ENCODE measurements around the gene FBXO44. TPM values are rescaled to one million over a fixed set of nuclear protein-coding genes. Genes with fewer than 3 reads are reported as not detected.

Gene FBXO44
- total RNA-seq, 4 donors from 2014 or later: 13.3 to 19.8 (median 16.1) TPM

DNA sequence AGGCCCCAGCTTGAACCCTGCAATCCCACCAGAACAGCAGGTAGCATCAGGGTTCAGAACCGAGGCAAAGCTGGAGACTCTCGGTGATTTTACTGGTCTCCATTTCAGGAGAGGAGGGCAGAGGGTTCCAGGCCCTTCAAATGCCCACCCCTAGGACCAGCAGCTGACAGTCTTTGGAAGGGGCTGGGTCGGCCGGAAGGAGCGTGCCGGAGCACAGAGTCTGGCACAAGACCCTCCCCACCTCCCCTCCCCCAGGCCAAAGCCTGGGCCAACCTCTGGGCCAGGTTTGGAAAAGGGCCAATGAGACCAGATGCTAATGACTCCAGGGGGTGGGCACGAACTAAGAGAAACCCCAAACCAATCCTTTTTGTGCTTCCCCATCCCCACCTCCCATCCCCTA lies 7.3 kb upstream of the FBXO44 start:
- Histone ChIP-seq H3K27ac (replicated peaks in 1 of 4) (no peak overlapping the region), H3K36me3 (no peaks in the 10 kb centered on the region), H3K9me3 (no peaks in the 10 kb centered on the region), H3K27me3 (peaks cover 0 to 66% (median 9%) of the 10 kb centered on the region in 4 donors), H3K4me1 (peaks cover 27 to 39% (median 33%) of the 10 kb centered on the region in 4 donors), H3K4me3 (no peak overlapping the region)
- WGBS: 92% methylated on average over 7 of the region's 7 CpGs
- intact Hi-C loops (cut with DNase I): loop anchor here (2.0 kb wide), 1 partner anchor 609 kb away; no protein-coding TSS in a partner anchor
- DNase-seq (ENCODE audit: extremely low spot score): no peak
- TF ChIP-seq, protein P1, sequence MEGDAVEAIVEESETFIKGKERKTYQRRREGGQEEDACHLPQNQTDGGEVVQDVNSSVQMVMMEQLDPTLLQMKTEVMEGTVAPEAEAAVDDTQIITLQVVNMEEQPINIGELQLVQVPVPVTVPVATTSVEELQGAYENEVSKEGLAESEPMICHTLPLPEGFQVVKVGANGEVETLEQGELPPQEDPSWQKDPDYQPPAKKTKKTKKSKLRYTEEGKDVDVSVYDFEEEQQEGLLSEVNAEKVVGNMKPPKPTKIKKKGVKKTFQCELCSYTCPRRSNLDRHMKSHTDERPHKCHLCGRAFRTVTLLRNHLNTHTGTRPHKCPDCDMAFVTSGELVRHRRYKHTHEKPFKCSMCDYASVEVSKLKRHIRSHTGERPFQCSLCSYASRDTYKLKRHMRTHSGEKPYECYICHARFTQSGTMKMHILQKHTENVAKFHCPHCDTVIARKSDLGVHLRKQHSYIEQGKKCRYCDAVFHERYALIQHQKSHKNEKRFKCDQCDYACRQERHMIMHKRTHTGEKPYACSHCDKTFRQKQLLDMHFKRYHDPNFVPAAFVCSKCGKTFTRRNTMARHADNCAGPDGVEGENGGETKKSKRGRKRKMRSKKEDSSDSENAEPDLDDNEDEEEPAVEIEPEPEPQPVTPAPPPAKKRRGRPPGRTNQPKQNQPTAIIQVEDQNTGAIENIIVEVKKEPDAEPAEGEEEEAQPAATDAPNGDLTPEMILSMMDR (IDR thresholded peaks at IDR 0.05): no peak
- TF ChIP-seq POLR2A (IDR thresholded peaks at IDR 0.05; ENCODE audit: low read depth) (no peak), EP300 (IDR thresholded peaks at IDR 0.05) (no peak), POLR2AphosphoS5 (IDR thresholded peaks at IDR 0.05) (no peak)

DNA sequence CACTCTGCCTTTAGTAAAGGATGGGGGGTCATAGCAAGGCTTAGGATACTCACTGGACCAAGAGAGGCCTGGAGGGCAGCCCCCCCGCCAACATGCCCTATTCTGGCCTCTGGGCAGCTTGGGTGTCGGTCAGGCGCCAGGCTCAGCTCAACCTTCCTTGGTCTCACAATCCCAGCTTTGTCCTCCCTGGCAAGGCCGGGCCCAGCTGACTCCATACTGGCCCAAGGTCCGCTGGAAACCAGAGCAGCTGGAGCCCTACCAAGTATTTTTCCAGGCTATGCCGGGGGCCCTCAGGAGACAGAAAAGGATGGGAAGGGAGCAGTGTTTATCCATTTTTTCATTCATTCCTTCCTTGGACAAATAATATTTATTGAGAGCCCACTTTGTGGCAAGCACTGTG lies 6.6 kb upstream of the FBXO44 start:
- intact Hi-C loops (cut with DNase I): no loop called here
- H3K27ac ChIP-seq (replicated peaks in 1 of 4): no peak overlapping the region
- no peaks in the 10 kb centered on the region for H3K36me3 ChIP-seq
- DNase-seq (ENCODE audit: extremely low spot score): no peak
- H3K4me1 ChIP-seq: peaks cover 27 to 39% (median 33%) of the 10 kb centered on the region in 4 donors
- TF ChIP-seq, protein P1 (IDR thresholded peaks at IDR 0.05): no peak
- TF ChIP-seq EP300 (IDR thresholded peaks at IDR 0.05) (no peak), POLR2A (IDR thresholded peaks at IDR 0.05; ENCODE audit: low read depth) (no peak), POLR2AphosphoS5 (IDR thresholded peaks at IDR 0.05) (no peak)
- no peaks in the 10 kb centered on the region for H3K9me3 ChIP-seq
- H3K27me3 ChIP-seq: peaks cover 0 to 61% (median 9%) of the 10 kb centered on the region in 4 donors
- 8% methylated on average over 3 of the region's 6 CpGs for WGBS
- H3K4me3 ChIP-seq: no peak overlapping the region

DNA sequence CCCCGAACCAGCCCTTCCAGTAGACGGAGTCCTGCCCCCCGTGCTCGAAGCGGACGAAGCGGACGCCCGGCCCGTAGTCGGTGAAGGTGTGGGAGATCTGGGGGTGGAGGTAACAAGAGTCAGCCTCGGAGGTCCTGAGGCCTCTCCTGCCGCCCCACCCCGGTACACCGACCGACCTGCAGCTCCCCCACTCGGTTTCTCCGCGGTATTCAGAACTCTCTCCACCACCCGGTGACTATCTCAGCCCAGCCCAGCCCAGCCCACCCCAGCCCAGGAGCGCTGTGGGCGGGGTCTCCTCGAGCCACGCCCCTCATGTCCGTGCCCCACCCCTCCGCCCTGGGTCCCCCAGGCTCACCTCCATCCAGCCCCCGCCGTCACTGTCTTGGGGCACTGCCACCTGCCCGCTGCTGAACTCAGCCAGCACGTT lies 5.9 kb upstream of the FBXO44 start:
- no peak overlapping the region for H3K27ac ChIP-seq (replicated peaks in 1 of 4)
- no peaks in the 10 kb centered on the region for H3K36me3 ChIP-seq
- no peak for TF ChIP-seq EP300 (IDR thresholded peaks at IDR 0.05)
- no peak for TF ChIP-seq POLR2AphosphoS5 (IDR thresholded peaks at IDR 0.05)
- TF ChIP-seq, protein P1 (IDR thresholded peaks at IDR 0.05): no peak
- no peak for TF ChIP-seq POLR2A (IDR thresholded peaks at IDR 0.05; ENCODE audit: low read depth)
- no peak for DNase-seq (ENCODE audit: extremely low spot score)
- peaks cover 0 to 55% (median 9%) of the 10 kb centered on the region in 4 donors for H3K27me3 ChIP-seq
- no peaks in the 10 kb centered on the region for H3K9me3 ChIP-seq
- peaks cover 27 to 43% (median 38%) of the 10 kb centered on the region in 4 donors for H3K4me1 ChIP-seq
- intact Hi-C loops (cut with DNase I): no loop called here
- WGBS: 10% methylated on average over 2 of the region's 30 CpGs
- peak overlapping the region in 3 of 4 donors; percentile 5 to 27 (median 15) for H3K4me3 ChIP-seq

- no peak overlapping the region for H3K27ac ChIP-seq (replicated peaks in 1 of 4)
- TF ChIP-seq EP300 (IDR thresholded peaks at IDR 0.05) (no peak), POLR2A (IDR thresholded peaks at IDR 0.05; ENCODE audit: low read depth) (no peak), POLR2AphosphoS5 (IDR thresholded peaks at IDR 0.05) (no peak)
- TF ChIP-seq, protein P1 (IDR thresholded peaks at IDR 0.05): no peak
- DNase-seq (ENCODE audit: extremely low spot score): no peak
- 14% methylated on average over 9 of the region's 9 CpGs for WGBS
- H3K4me1 ChIP-seq: peaks cover 31 to 48% (median 43%) of the 10 kb centered on the region in 4 donors
- no peaks in the 10 kb centered on the region for H3K36me3 ChIP-seq
- intact Hi-C loops (cut with DNase I): no loop called here
- no peaks in the 10 kb centered on the region for H3K9me3 ChIP-seq
- peak overlapping the region in 3 of 4 donors; percentile 5 to 27 (median 15) for H3K4me3 ChIP-seq
- peaks cover 0 to 51% (median 9%) of the 10 kb centered on the region in 4 donors for H3K27me3 ChIP-seq
Measured at GRCh38 chr1:11649237-11649623, 5.4 kb upstream of the FBXO44 start.
